Fibroblast of skin of right biceps (primary cell): ENCODE data around the gene CLEC10A.
A peak's percentile ranks its signal among the peaks of the same experiment; 100 is the strongest.
"Not testable (repeated sequence)": the region's sequence is repeated elsewhere in the genome, so short reads cannot be mapped to it uniquely, and the experiment has no call there.

Source experiments
- DNase-seq: peaks from one replicate; pipeline ENCODE4 v3.0.0-alpha.2; 2013

CLEC10A gene

DNA sequence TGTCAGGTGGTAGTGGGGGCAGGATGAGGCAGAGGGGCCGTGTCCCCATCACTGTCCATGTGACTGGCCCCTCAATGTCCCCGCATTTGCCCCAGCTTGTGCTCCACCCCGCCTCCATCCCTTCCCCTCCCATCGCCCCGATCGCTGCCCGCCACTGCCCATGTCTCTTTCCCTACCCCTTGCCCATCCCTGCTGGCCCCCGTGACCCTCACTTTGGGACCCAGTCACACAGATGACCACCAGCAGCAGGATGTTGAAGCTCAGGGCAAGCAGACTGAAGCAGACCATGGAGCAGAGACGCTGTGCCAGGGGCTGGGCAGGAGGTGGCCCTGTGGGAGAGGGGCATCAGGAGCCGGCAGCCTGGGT, 28.5 kb upstream of the CLEC10A start:
- no peak for DNase-seq

DNA sequence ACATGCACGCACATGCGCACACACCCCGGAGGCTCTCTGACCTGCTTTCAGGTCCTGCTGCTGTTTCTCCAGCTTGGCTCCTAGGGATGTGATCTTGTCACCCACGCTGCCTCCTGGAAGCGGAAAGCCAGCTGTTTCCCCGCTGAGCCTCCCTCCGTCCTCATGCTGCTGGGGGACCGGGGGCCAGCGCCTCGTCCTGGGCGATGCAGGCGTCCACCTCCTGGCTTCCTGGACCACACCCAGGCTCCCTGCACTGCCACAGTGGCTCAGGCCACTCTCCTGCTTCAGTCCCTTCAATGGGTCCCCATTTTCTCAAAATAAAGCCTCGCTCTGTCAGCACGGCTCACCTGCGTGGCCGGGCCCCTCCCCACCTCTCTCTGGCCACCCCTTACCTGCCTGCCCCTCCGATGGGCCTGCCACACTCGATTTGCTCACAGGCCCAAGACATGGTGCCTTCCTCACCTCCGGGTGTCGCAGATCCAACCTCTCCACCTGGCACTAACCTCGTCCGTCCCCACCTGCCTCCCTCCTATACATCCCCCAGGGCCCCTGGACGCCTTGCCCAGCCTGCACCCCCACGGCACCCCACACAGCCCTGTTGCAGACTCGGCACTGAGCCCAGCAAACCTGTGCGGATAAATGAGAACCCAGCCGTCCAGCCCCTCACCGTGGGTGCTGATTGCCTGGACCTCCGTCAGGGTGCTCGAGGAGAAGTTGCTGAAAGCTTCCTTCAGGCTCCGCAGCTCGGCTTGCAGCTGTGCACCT, 27.9 kb upstream of the CLEC10A start:
- no peak for DNase-seq

DNA sequence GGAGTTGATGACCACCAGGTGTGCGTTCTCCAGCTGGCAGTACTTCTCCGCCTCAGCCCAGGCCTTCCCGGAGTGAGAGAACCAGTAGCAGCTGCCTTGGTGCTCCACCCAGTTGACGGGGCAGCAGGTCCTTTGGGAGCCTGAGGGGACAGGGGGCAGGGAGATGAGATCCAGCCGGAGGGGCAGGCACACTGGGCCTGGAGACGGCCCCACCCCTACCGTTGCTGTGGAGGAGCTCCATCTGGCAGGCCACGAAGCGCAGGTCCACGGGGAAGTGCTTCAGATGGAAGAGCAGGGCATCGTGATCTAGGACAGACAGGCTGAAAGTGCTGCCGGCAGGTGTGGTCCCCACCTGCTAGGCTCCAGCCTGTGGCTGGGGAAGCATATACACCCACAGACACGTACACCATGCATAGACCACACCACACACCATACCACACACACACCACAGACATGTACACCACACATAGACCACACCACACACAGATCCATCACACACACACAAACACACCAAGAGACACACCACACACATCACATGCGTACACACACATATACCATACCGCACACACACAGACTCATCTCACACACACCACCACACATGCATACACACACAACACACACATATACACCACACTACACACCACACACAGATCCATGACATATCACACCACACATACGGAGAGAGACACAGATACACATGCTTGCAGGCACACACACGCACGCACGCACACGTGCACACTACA, 27.1 kb upstream of the CLEC10A start:
- DNase-seq, result no peak

GRCh38 chr17:7102421-7102820, 22.4 kb upstream of the CLEC10A start:
- no peak for DNase-seq

GRCh38 chr17:7101531-7101930, 21.5 kb upstream of the CLEC10A start:
- DNase-seq, result no peak

GRCh38 chr17:7100641-7101379, 20.8 kb upstream of the CLEC10A start:
- not testable (repeated sequence) for DNase-seq

- no peak for DNase-seq
These were observed 18.9 kb upstream of the CLEC10A start for GRCh38 chr17:7098802-7099459.

DNA sequence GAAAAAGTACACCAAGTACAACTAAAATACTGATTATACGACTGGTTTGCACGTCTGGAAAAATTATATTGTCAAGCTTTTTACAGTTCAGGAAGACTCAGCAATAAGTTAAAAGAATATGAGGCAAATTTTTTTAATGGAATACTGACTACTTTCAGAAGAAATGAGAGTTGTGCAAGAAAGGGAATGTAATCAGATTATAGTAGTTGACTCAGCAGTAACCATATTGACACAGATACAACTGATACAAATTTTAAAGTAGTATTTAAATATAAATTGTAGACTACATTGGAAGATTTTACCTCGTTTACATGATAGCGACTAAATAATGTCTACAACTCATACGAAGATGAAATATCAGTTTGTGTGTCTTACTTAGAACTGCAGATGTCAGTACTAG, 17.9 kb upstream of the CLEC10A start:
- DNase-seq, result no peak

GRCh38 chr17:7095625-7096024, 15.6 kb upstream of the CLEC10A start:
- no peak for DNase-seq

- no peak for DNase-seq
These were observed 14.6 kb upstream of the CLEC10A start for GRCh38 chr17:7094652-7095019.

DNA sequence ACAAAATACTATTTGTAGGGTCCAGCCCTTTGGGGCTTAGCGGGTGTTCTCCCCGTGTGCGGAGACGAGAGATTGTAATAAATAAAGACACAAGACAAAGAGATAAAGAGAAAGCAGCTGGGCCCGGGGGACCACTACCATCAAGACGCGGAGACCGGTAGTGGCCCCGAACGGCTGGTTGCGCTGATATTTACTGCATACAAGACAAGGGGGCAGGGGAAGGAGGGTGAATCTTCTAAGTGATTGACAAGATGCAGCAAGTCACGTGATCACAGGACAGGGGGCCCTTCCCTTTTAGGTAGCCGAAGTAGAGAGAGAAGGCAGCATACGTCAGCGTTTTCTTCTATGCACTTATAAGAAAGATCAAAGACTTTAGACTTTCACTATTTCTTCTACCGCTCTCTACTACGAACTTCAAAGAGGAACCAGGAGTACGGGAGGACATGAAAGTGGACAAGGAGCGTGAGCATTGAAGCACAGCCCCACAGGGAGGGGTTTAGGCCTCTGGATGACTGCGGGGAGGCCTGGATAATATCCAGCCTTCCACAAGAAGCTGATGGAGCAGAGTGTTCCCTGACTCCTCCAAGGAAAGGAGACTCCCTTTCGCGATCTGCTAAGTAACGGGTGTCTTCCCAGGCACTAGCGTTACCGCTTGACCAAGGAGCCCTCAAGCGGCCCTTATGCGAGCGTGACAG, 11.4 kb upstream of the CLEC10A start:
- DNase-seq, result not testable (repeated sequence)

- DNase-seq, result not testable (repeated sequence)
These were observed 9.5 kb upstream of the CLEC10A start for GRCh38 chr17:7089570-7089969.

- DNase-seq, result not testable (repeated sequence)
These were observed 8.4 kb upstream of the CLEC10A start for GRCh38 chr17:7088442-7088841.

DNA sequence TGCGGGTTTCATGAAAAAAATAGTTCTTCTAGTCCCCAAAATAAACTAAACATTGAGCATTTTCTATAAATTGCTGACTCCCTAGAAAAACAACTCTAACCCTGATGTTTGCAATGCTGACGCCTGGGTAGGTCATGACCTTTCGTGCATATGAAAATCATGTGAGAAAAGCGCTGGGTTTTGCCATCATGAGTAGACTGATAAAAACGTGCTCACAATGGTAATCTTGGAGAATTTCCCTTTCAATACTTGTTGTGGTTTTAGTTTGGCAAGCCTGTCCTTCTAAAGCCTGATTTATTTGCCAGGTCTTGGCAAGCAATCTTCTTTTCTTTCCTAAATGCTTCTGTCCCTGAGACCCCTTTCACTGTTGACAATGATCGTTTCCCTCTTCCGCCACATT, 4.0 kb upstream of the CLEC10A start:
- DNase-seq, result no peak

GRCh38 chr17:7083592-7083991, 3.5 kb upstream of the CLEC10A start:
- peak; percentile 9 for DNase-seq

DNA sequence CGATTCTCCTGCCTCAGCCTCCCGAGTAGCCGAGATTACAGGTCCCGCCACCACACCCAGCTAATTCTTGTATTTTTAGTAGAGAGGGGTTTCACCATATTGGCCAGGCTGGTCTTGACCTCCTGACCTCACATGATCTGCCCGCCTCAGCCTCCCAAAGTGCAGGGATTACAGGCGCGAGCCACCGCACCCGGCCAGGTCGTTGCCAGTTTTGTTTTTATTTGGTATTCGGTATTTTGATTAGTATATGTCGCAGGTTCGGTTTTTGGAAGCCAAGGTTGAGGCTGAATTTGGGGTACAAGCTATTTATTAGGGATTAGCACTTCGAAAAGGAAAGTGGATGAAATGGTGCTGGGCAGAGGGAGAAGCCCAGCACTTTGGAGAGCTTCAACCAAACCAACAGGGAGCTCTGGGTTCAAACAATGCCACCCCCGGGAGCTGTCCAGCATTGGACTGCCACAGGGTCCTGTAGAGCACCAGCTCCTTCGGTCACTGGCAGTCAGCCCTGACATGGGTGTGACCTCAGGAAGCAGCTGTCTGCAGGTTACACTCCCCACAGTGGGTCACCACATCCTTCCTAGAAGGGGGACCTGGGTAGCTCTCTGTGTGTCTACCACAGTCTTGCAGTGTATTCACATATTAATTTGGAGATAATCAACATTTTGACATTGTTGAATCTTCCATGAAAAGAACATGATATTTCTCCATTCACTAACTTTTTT, 1.5 kb upstream of the CLEC10A start:
- no peak for DNase-seq

DNA sequence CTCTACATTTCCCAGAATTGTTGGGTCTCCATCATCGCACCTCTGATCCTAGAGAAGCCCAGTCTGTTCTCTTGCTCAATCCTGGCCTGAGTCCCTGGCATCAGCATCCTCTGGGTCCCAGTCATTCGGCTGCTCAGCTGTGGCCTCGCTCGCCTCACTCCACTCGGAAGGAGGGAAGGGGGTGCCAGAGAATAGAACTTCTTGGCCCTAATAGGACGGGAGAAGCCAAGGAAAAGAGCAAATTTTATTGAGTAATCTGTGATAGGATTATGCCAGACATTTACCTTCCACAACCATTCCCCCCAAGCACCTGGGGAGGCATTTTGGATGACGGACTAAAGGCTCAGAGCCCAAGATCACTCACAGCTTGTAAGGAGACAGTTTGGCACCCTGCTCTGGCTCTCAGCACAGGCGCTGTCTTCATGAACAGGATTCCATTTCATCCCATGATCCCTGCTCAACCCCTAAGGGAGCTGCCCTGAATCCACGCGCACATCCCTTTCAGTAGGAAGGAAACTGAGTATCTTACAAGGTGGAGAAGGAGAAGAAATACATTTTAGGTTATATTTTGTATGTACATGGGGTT, 498 bp upstream of the CLEC10A start:
- no peak for DNase-seq

- no peak for DNase-seq
These were observed 1.3 kb downstream of the CLEC10A start for GRCh38 chr17:7078711-7079110.

DNA sequence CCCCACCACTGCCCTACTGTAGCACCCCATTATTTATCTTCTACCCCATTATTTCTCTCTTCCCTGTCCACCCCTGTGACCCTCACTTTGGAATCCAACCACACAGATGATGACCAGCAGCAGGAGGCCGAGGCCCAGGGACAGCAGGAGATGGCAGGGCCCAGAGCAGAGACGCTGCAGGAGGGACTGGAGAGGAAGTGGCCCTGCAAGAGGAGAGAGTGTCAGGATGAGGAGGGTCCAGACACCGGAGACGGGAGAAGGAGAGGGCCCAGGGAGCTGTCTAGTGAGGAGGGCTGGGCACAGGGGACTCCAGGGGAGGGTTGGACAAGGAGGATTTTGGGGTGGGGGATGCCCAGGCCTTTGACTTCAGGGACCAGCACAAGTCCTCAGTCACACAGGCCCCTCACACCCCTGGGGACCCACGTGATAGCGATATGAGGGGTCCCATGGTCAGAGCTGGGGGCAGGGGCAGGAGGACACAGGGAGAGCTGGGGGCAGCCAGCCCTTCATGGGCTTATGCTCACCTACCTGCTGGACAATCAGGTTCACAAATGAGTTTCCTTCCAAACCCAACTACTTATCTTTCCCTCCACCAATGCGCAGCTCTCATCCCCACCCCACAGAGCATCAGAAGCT, 2.0 kb downstream of the CLEC10A start:
- DNase-seq, result no peak

DNA sequence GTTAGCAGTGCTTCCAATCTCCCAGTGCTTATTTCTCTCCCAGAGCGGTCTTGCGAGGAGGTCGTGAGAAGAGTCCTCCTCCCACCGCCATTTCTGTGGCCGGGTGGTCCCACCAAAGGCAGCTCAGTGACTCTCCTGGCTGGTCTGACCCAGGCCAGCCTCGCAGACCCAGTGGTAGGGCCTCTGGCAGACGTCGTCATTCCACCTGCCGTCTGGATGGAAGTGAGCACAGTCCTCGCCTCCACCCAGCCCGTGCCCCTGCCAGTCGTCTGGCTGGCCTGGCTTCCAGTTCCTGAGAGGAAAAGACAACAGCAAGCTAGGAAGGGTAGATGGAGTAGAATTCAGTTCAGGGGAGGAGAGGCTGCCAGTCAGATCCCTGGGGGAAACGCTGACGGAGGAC, 5.1 kb downstream of the CLEC10A start:
- no peak for DNase-seq

DNA sequence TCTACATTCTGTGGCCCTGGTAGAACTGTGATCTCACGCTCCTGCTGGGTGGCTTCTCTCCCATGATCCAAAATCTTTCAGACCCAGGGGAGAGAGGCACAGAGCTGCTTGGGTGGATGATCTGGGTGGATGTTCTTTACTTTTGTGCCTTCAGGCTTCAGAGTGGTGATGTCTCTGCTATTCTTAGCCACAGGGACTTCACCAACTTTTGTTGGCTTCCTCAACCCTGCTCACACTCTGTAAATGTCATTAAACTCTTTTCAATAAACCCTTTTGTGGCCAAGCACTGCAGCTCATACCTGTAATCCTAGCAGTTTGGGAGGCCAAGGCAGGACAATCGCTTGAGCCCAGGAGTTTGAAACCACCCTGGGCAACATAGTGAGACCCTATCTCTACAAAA, 7.6 kb downstream of the CLEC10A start:
- no peak for DNase-seq
